GM23338 (cell line): Measurements from ENCODE around the gene RPS6KA5. TPM values are rescaled to one million over a fixed set of nuclear protein-coding genes. Genes with fewer than 3 reads are reported as not detected.

Experiments used
- ATAC-seq: fragments of 200-7000 bp; cut with Tn5 transposase; 3 replicates; pipeline ENCODE4 v1.9.1; 2020
- DNase-seq: peaks from one replicate; pipeline ENCODE4 v3.0.0-alpha.2; 2015; ENCODE audit warnings: low spot score
- H2AFZ ChIP-seq: fragments of 200-600 bp; sonication (generic); 2 replicates; pipeline ENCODE4 v1.8.0; 2016; ENCODE audit warnings: antibody characterized with exemption, mild to moderate bottlenecking, moderate library complexity
- H3F3A ChIP-seq: fragments of 200-600 bp; sonication (generic); replicated peaks from 2 replicates; pipeline ENCODE4 v1.8.0; 2017; ENCODE audit warnings: antibody characterized with exemption, mixed run types, low read depth
- H3K27ac ChIP-seq: fragments of 200-600 bp; sonication (generic); 2 replicates; pipeline ENCODE4 v1.6.1; 2016; ENCODE audit warnings: low read depth
- H3K27me3 ChIP-seq: fragments of 200-600 bp; sonication (generic); 2 replicates; pipeline ENCODE4 v1.8.0; 2016; ENCODE audit warnings: mild to moderate bottlenecking, mixed run types, moderate library complexity; ENCODE audit not compliant: insufficient read depth
- H3K36me3 ChIP-seq: fragments of 200-600 bp; sonication (generic); 2 replicates; pipeline ENCODE4 v1.8.0; 2016; ENCODE audit warnings: mild to moderate bottlenecking; ENCODE audit not compliant: insufficient read depth
- H3K4me1 ChIP-seq: fragments of 200-600 bp; sonication (generic); 2 replicates; pipeline ENCODE4 v1.8.0; 2016; ENCODE audit warnings: mild to moderate bottlenecking, moderate library complexity; ENCODE audit not compliant: insufficient read depth
- H3K4me2 ChIP-seq: fragments of 200-600 bp; sonication (generic); 2 replicates; pipeline ENCODE4 v1.7.1; 2017; ENCODE audit warnings: mixed run types
- H3K4me3 ChIP-seq: fragments of 200-600 bp; sonication (generic); 2 replicates; pipeline ENCODE4 v1.6.1; 2016; ENCODE audit warnings: mixed run types
- H3K79me2 ChIP-seq: fragments of 200-600 bp; sonication (generic); replicated peaks from 2 replicates; pipeline ENCODE4 v1.8.0; 2017; ENCODE audit warnings: mild to moderate bottlenecking; ENCODE audit not compliant: insufficient read depth
- H3K9me2 ChIP-seq: fragments of 200-600 bp; sonication (generic); 2 replicates; pipeline ENCODE4 v1.8.0; 2017; ENCODE audit not compliant: insufficient read depth
- H4K20me1 ChIP-seq: fragments of 200-600 bp; sonication (generic); replicated peaks from 2 replicates; pipeline ENCODE4 v1.8.0; 2017; ENCODE audit warnings: mild to moderate bottlenecking; ENCODE audit not compliant: insufficient read depth
- H3K27ac Mint-ChIP-seq: 2 replicates; pipeline ENCODE4 v1.8.0; 2020; ENCODE audit warnings: inconsistent platforms, mild to moderate bottlenecking, moderate library complexity, mixed read lengths
- H3K27me3 Mint-ChIP-seq: 3 replicates; pipeline ENCODE4 v1.8.0; 2022; ENCODE audit warnings: low read depth, mild to moderate bottlenecking, moderate library complexity, mixed read lengths, inconsistent platforms; ENCODE audit not compliant: insufficient read depth, poor library complexity
- H3K36me3 Mint-ChIP-seq: 3 replicates; pipeline ENCODE4 v1.8.0; 2021; ENCODE audit warnings: low read depth, mild to moderate bottlenecking, inconsistent platforms, moderate library complexity, mixed read lengths
- H3K4me1 Mint-ChIP-seq: 3 replicates; pipeline ENCODE4 v1.8.0; 2020; ENCODE audit warnings: mild to moderate bottlenecking, inconsistent platforms, mixed read lengths
- H3K4me3 Mint-ChIP-seq: 3 replicates; pipeline ENCODE4 v1.8.0; 2021; ENCODE audit warnings: moderate library complexity, mild to moderate bottlenecking, inconsistent platforms, mixed read lengths
- H3K9me3 Mint-ChIP-seq: 3 replicates; pipeline ENCODE4 v1.8.0; 2020; ENCODE audit warnings: moderate library complexity, mild to moderate bottlenecking, inconsistent platforms, mixed read lengths
- CREB1 ChIP-seq: fragments of 250-450 bp; sonication (Bioruptor Pico); IDR thresholded peaks from 2 replicates; pipeline ENCODE4 v1.5.0; 2020; ENCODE audit warnings: low read depth, mild to moderate bottlenecking, moderate library complexity
- CTCF ChIP-seq, 2 experiments: fragments of 200-600 bp in 1 of 2; sonication (generic) in 1 of 2; conservative IDR thresholded peaks; 2 replicates each; pipeline versions ENCODE4 v1.5.1 to v1.6.1; 2016 to 2017; ENCODE audit warnings: antibody characterized with exemption in 2 of 2, low read depth in 2 of 2, mild to moderate bottlenecking in 2 of 2, moderate library complexity in 1 of 2
- ETS1 ChIP-seq: IDR thresholded peaks from 2 replicates; pipeline ENCODE4 v1.6.1; 2016; ENCODE audit warnings: antibody characterized with exemption
- EZH2 ChIP-seq: fragments of 200-600 bp; sonication (generic); IDR thresholded peaks from one replicate; pipeline ENCODE4 v1.8.0; 2017; ENCODE audit warnings: antibody characterized with exemption, mild to moderate bottlenecking, low read depth; ENCODE audit not compliant: unreplicated experiment
- NANOG ChIP-seq: IDR thresholded peaks from 2 replicates; pipeline ENCODE4 v1.6.1; 2016; ENCODE audit warnings: antibody characterized with exemption, borderline replicate concordance
- POLR2AphosphoS5 ChIP-seq: IDR thresholded peaks from 2 replicates; pipeline ENCODE4 v1.6.1; 2016; ENCODE audit warnings: antibody characterized with exemption, low read depth
- ZNF331 ChIP-seq: fragments of 250-450 bp; sonication (Bioruptor Pico); IDR thresholded peaks from 2 replicates; pipeline ENCODE4 v1.5.0; 2020; ENCODE audit warnings: low read depth, mild to moderate bottlenecking, moderate library complexity
- polyA plus RNA-seq: library from polyadenylated mRNA; unstranded; fragments of >200 nt; fragmentation: Nextera tagmentation; extraction: Ambion mirVana; gene quantifications from 2 replicates; pipeline ENCODE4 v1.2.1, GENCODE V29; 2016
- total RNA-seq: library from RNA; depleted of rRNA; stranded (reverse); fragments of >200 nt; shearing (Covaris generic); gene quantifications from 2 replicates; pipeline ENCODE4 v1.2.3, GENCODE V29; 2014
- TF ChIP-seq, protein P1 (sequence below): IDR thresholded peaks from one replicate; pipeline ENCODE4 v1.6.1; 2018; ENCODE audit warnings: antibody characterized with exemption; ENCODE audit not compliant: unreplicated experiment

Gene RPS6KA5
- total and polyA plus RNA-seq, 2 experiments from 2014 or later, result 2.1 to 2.4 TPM

GRCh38 chr14:90831821-90832220, 228.6 kb downstream of the RPS6KA5 start (continued):
- TF ChIP-seq CTCF (conservative IDR thresholded peaks at IDR 0.05; ENCODE audit: low read depth in 2 of 2), result no peak
- TF ChIP-seq CREB1 (CRISPR knock-in tag), result no peak
- no peak for TF ChIP-seq ZNF331 (CRISPR knock-in tag)

DNA sequence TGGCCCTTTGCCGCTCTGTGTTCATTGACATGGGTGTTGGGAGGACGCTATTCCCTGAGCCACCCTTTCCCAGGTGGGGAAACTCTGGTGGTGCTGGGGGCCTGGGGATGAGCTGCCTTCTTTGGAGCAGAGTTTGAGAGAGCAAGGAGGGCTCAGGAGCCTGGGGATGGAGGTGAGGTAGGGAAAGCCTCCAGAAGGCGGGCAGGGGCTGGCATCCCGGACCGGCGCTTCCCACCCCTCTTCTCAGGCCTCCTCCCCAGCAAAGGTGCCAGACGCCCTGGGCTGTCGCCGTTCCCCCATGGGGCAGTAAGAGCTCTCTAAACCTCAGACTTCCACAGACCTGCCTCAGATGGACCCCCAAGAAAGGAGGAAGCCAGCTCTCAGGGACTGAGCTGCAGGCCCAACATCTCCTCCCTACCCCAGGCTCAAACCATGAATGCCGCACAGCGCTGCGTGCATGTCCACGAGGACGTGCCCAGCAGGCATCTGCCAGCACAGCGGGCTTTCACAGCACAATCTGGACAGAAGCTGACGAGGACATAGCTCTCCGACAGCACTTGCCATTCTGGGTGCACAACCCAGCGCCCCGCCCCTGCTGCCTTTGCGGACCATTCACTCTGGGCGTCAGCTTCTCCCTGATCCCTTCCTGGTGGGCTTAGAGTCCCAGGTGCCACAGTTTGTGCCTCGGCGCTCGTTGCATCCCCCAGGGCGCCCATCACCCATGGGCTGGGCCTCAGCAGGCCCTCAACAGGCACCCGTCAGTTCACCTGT, 229.3 kb downstream of the RPS6KA5 start:
- no peak overlapping the region for H3K4me2 ChIP-seq

More for the DNA sequence above, 229.3 kb downstream of the RPS6KA5 start:
- Histone ChIP-seq H3K27ac (no peak overlapping the region), H4K20me1 (no peaks in the 10 kb centered on the region), H3K79me2 (no peaks in the 10 kb centered on the region), H3F3A (0 out of 2 replicates have a peak, but pooled peaks cover 3% of the 10 kb centered on the region), H3K4me3 (no peak overlapping the region), H3K4me1 (0 out of 2 replicates have a peak, but pooled peaks cover 4% of the 10 kb centered on the region), H2AFZ (no peak overlapping the region), H3K27me3 (peaks cover 30% of the 10 kb centered on the region), H3K9me2 (0 out of 2 replicates have a peak, but pooled peaks cover 2% of the 10 kb centered on the region), H3K36me3 (no peaks in the 10 kb centered on the region; the same call in 1 of the 2 replicates)
- H3K27me3 Mint-ChIP-seq, result peaks cover 39% of the 10 kb centered on the region
- TF ChIP-seq EZH2 (no peak), NANOG (no peak), POLR2AphosphoS5 (no peak), ETS1 (no peak)
- TF ChIP-seq, protein P1, sequence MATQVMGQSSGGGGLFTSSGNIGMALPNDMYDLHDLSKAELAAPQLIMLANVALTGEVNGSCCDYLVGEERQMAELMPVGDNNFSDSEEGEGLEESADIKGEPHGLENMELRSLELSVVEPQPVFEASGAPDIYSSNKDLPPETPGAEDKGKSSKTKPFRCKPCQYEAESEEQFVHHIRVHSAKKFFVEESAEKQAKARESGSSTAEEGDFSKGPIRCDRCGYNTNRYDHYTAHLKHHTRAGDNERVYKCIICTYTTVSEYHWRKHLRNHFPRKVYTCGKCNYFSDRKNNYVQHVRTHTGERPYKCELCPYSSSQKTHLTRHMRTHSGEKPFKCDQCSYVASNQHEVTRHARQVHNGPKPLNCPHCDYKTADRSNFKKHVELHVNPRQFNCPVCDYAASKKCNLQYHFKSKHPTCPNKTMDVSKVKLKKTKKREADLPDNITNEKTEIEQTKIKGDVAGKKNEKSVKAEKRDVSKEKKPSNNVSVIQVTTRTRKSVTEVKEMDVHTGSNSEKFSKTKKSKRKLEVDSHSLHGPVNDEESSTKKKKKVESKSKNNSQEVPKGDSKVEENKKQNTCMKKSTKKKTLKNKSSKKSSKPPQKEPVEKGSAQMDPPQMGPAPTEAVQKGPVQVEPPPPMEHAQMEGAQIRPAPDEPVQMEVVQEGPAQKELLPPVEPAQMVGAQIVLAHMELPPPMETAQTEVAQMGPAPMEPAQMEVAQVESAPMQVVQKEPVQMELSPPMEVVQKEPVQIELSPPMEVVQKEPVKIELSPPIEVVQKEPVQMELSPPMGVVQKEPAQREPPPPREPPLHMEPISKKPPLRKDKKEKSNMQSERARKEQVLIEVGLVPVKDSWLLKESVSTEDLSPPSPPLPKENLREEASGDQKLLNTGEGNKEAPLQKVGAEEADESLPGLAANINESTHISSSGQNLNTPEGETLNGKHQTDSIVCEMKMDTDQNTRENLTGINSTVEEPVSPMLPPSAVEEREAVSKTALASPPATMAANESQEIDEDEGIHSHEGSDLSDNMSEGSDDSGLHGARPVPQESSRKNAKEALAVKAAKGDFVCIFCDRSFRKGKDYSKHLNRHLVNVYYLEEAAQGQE, result no peak
- H3K36me3 Mint-ChIP-seq, result 0 out of 3 replicates have a peak, but pooled peaks cover 3% of the 10 kb centered on the region
- peaks cover 3% of the 10 kb centered on the region; the same call in 1 of the 3 replicates for H3K4me1 Mint-ChIP-seq
- H3K4me3 Mint-ChIP-seq, result no peak overlapping the region
- ATAC-seq, result no peak
- DNase-seq, result no peak
- H3K9me3 Mint-ChIP-seq, result peaks cover 3% of the 10 kb centered on the region; the same call in 2 of the 3 replicates
- no peak overlapping the region for H3K27ac Mint-ChIP-seq
